OCI-LY7 (cell line): ENCODE data around the gene HOXC9. TPM values are rescaled to one million over a fixed set of nuclear protein-coding genes. Genes with fewer than 3 reads are reported as not detected.

Experiments
- BruUV-seq: library from RNA; stranded (reverse); fragments of 400-500 nt; replicated peaks from 2 replicates; lab custom pipeline; 2021; lab: Mats Ljungman, UMichigan
- CTCF ChIA-PET: fragments of 300-600 bp; sonication (Branson Sonifier 250); formaldehyde crosslinking; loops from one replicate; lab custom pipeline; 2022; ENCODE audit warnings: antibody characterized with exemption; ENCODE audit not compliant: unreplicated experiment; lab: Charles Lee
- POLR2A ChIA-PET: fragments of 300-600 bp; sonication (Branson Sonifier 250); formaldehyde crosslinking; loops from one replicate; lab custom pipeline; 2022; ENCODE audit warnings: antibody characterized with exemption; lab: Charles Lee
- DNase-seq: peaks from one replicate; pipeline ENCODE4 v3.0.0-alpha.2; 2015; ENCODE audit warnings: low spot score
- H2AFZ ChIP-seq: fragments of 200-600 bp; sonication (generic), shearing (Covaris generic); 2 replicates; pipeline ENCODE4 v1.6.1; 2014; ENCODE audit warnings: mild to moderate bottlenecking, antibody characterized with exemption, low read length, moderate library complexity
- H3K27ac ChIP-seq: fragments of 200-600 bp; sonication (generic); 2 replicates; pipeline ENCODE4 v1.5.1; 2014; ENCODE audit warnings: mixed run types, low read depth, mild to moderate bottlenecking, moderate library complexity, low read length, inconsistent platforms; ENCODE audit not compliant: poor library complexity, severe bottlenecking
- H3K36me3 ChIP-seq: fragments of 200-600 bp; sonication (generic); 2 replicates; pipeline ENCODE4 v1.6.1; 2014; ENCODE audit warnings: mild to moderate bottlenecking, antibody characterized with exemption, low read length, moderate library complexity, mixed read lengths; ENCODE audit not compliant: insufficient read depth
- H3K4me1 ChIP-seq: fragments of 200-600 bp; sonication (generic); 2 replicates; pipeline ENCODE4 v1.5.1; 2014; ENCODE audit warnings: mild to moderate bottlenecking, low read length; ENCODE audit not compliant: insufficient read depth, poor library complexity, severe bottlenecking
- H3K4me2 ChIP-seq: fragments of 200-600 bp; sonication (generic); 2 replicates; pipeline ENCODE4 v1.6.1; 2014; ENCODE audit warnings: mild to moderate bottlenecking, low read length
- H3K4me3 ChIP-seq: fragments of 200-600 bp; sonication (generic); 2 replicates; pipeline ENCODE4 v1.5.1; 2014; ENCODE audit warnings: mild to moderate bottlenecking, low read depth, low read length; ENCODE audit not compliant: poor library complexity, severe bottlenecking
- H3K79me2 ChIP-seq: fragments of 200-600 bp; sonication (generic); 2 replicates; pipeline ENCODE4 v1.6.1; 2016; ENCODE audit warnings: low read depth, mild to moderate bottlenecking, low read length, moderate library complexity, mixed read lengths; ENCODE audit not compliant: insufficient read depth
- H3K9me2 ChIP-seq: fragments of 200-600 bp; sonication (generic); 2 replicates; pipeline ENCODE4 v1.6.1; 2016; ENCODE audit warnings: mild to moderate bottlenecking, low read length, mixed read lengths; ENCODE audit not compliant: insufficient read depth
- H3K9me3 ChIP-seq: fragments of 200-600 bp; sonication (generic); 2 replicates; pipeline ENCODE4 v1.6.1; 2014; ENCODE audit warnings: mild to moderate bottlenecking, mixed run types, low read length, mixed read lengths
- H4K20me1 ChIP-seq: fragments of 200-600 bp; sonication (generic); 2 replicates; pipeline ENCODE4 v1.6.1; 2014; ENCODE audit warnings: mild to moderate bottlenecking, antibody characterized with exemption, low read length, moderate library complexity, mixed read lengths; ENCODE audit not compliant: insufficient read depth
- CTCF ChIP-seq: fragments of 200-600 bp; sonication (generic); conservative IDR thresholded peaks from 2 replicates; pipeline ENCODE4 v1.5.1; 2014; ENCODE audit warnings: mild to moderate bottlenecking, antibody characterized with exemption, low read length, moderate library complexity, mixed read lengths
- EZH2phosphoT487 ChIP-seq: fragments of 200-600 bp; sonication (generic); IDR thresholded peaks from 2 replicates; pipeline ENCODE4 v1.6.1; 2018; ENCODE audit warnings: low read depth, borderline replicate concordance, mild to moderate bottlenecking, mixed run types, antibody characterized with exemption, low read length, moderate library complexity, mixed read lengths
- intact Hi-C: fragments of 100-400 bp; cut with micrococcal nuclease; formaldehyde crosslinking; loops from one replicate; pipeline ENCODE4 v1.10.0; 2022; ENCODE audit not compliant: unreplicated experiment
- total RNA-seq, 2 experiments: library from RNA; depleted of rRNA in 1 of 2; stranded (reverse); fragments of >200 nt in 1 of 2; shearing (Covaris generic) in 1 of 2; gene quantifications; 2 replicates each; pipeline ENCODE4 v1.2.3, GENCODE V29; 2014 to 2022

HOXC9 gene
- total RNA-seq, 2 experiments from 2014 or later: 0.42 TPM; not detected in 1

- peak; percentile 83 for DNase-seq
- TF ChIP-seq CTCF (peak; percentile 92), EZH2phosphoT487 (0 out of 2 replicates have a peak, but pooled peaks have one; percentile 44)
- Histone ChIP-seq H3K79me2 (no peaks in the 10 kb centered on the region), H3K36me3 (no peaks in the 10 kb centered on the region), H4K20me1 (no peaks in the 10 kb centered on the region), H3K9me2 (no peaks in the 10 kb centered on the region), H3K4me1 (peaks cover 39% of the 10 kb centered on the region), H3K4me3 (peak overlapping the region; percentile 17), H3K27ac (no peak overlapping the region), H3K4me2 (peak overlapping the region; percentile 57), H2AFZ (no peak overlapping the region), H3K9me3 (no peaks in the 10 kb centered on the region)
- ChIA-PET POLR2A (interaction anchor here (0.6 to 0.7 kb wide), 2 partner anchors 34 to 995 kb away, joined by 3 read pairs; no protein-coding TSS in a partner anchor), CTCF (interaction anchor here (0.6 kb wide), 1 partner anchor 208 kb away, joined by 3 read pairs; no protein-coding TSS in a partner anchor)
- intact Hi-C loops: loop anchor here (2.0 to 10.0 kb wide), 3 partner anchors 195 to 285 kb away; no protein-coding TSS in a partner anchor
- no TSS peak for BruUV-seq
These were observed 10.5 kb upstream of the HOXC9 start for GRCh38 chr12:53989227-53990113.

- DNase-seq: no peak
- no peaks in the 10 kb centered on the region for H3K9me3 ChIP-seq
- TF ChIP-seq CTCF (no peak), EZH2phosphoT487 (no peak)
- intact Hi-C loops: no loop called here
- H2AFZ ChIP-seq: no peak overlapping the region
- H3K79me2 ChIP-seq: no peaks in the 10 kb centered on the region
- H3K4me2 ChIP-seq: no peak overlapping the region
- H3K27ac ChIP-seq: no peak overlapping the region
- no peaks in the 10 kb centered on the region for H3K9me2 ChIP-seq
- ChIA-PET CTCF (interaction anchor here (0.5 to 0.6 kb wide), 2 partner anchors 16 to 63 kb away, joined by 3 read pairs; partner anchors contain the start of gene HOXC4), POLR2A (interaction anchor here (0.6 to 1.0 kb wide), 2 partner anchors 9 to 215 kb away, joined by 3 read pairs; no protein-coding TSS in a partner anchor)
- H3K36me3 ChIP-seq: no peaks in the 10 kb centered on the region
- H3K4me3 ChIP-seq: no peak overlapping the region
- no TSS peak for BruUV-seq
- peaks cover 35% of the 10 kb centered on the region for H3K4me1 ChIP-seq
- no peaks in the 10 kb centered on the region for H4K20me1 ChIP-seq
These were observed 9.5 kb upstream of the HOXC9 start for GRCh38 chr12:53990311-53991076.
